Smooth muscle cell (in vitro differentiated cells): Measurements from ENCODE around the gene NRP1. TPM values are rescaled to one million over a fixed set of nuclear protein-coding genes. Genes with fewer than 3 reads are reported as not detected.

Source experiments
- DNase-seq: peaks from one replicate; lab custom pipeline; 2025; ENCODE audit not compliant: unreplicated experiment; lab: John Stamatoyannopoulos, UW
- H2AFZ ChIP-seq: fragments of 200-600 bp; sonication (generic); 2 replicates; pipeline ENCODE4 v1.6.0; 2016; ENCODE audit warnings: antibody characterized with exemption, low read depth, mild to moderate bottlenecking
- H3F3A ChIP-seq: fragments of 200-600 bp; sonication (generic); 2 replicates; pipeline ENCODE4 v1.6.0; 2017; ENCODE audit warnings: antibody characterized with exemption, low read depth
- H3K27ac ChIP-seq: fragments of 200-600 bp; sonication (generic); 2 replicates; pipeline ENCODE4 v1.5.1; 2016; ENCODE audit warnings: low read depth, mild to moderate bottlenecking
- H3K27me3 ChIP-seq: fragments of 200-600 bp; sonication (generic); 2 replicates; pipeline ENCODE4 v1.6.1; 2016; ENCODE audit warnings: low read depth, mild to moderate bottlenecking
- H3K36me3 ChIP-seq: fragments of 200-600 bp; sonication (generic); 2 replicates; pipeline ENCODE4 v1.5.1; 2016; ENCODE audit warnings: low read depth
- H3K4me1 ChIP-seq: fragments of 200-600 bp; sonication (generic); 2 replicates; pipeline ENCODE4 v1.5.1; 2016; ENCODE audit warnings: low read depth
- H3K4me2 ChIP-seq: fragments of 200-600 bp; sonication (generic); 2 replicates; pipeline ENCODE4 v1.6.0; 2016; ENCODE audit warnings: mild to moderate bottlenecking
- H3K4me3 ChIP-seq: fragments of 200-600 bp; sonication (generic); 2 replicates; pipeline ENCODE4 v1.5.1; 2016; ENCODE audit warnings: mild to moderate bottlenecking
- H3K79me2 ChIP-seq: fragments of 200-600 bp; sonication (generic); 2 replicates; pipeline ENCODE4 v1.6.0; 2016; ENCODE audit warnings: low read depth, mild to moderate bottlenecking
- H3K9ac ChIP-seq: fragments of 200-600 bp; sonication (generic); 2 replicates; pipeline ENCODE4 v1.6.0; 2016; ENCODE audit warnings: low read depth
- H3K9me3 ChIP-seq: fragments of 200-600 bp; sonication (generic); replicated peaks from 2 replicates; pipeline ENCODE4 v1.5.1; 2016; ENCODE audit warnings: low read depth
- H4K20me1 ChIP-seq: fragments of 200-600 bp; sonication (generic); 2 replicates; pipeline ENCODE4 v1.6.0; 2016; ENCODE audit warnings: low read depth
- CTCF ChIP-seq: fragments of 200-600 bp; sonication (generic); IDR thresholded peaks from 2 replicates; pipeline ENCODE4 v1.5.1; 2017; ENCODE audit warnings: borderline replicate concordance, mild to moderate bottlenecking, antibody characterized with exemption; ENCODE audit not compliant: insufficient read depth, poor library complexity, severe bottlenecking
- WGBS: methylation state at CpG from one replicate; pipeline ENCODE4 v1.1.7; 2016; ENCODE audit warnings: low lambda C conversion rate; 5-methylcytosine and 5-hydroxymethylcytosine counted together
- polyA plus RNA-seq: library from polyadenylated mRNA; unstranded; fragments of >200 nt; fragmentation: Nextera tagmentation; extraction: Ambion mirVana; gene quantifications from 2 replicates; pipeline ENCODE4 v1.2.1, GENCODE V29; 2016
- total RNA-seq: library from RNA; depleted of rRNA; stranded (reverse); fragments of >200 nt; gene quantifications from 2 replicates; pipeline ENCODE4 v1.2.3, GENCODE V29; 2014

Gene NRP1
- total and polyA plus RNA-seq, 2 experiments from 2014 or later: 74.8 to 80.4 TPM

GRCh38 chr10:33243703-33244102, 90.8 kb downstream of the NRP1 start:
- Histone ChIP-seq H4K20me1 (no peaks in the 10 kb centered on the region), H3K9ac (no peak overlapping the region), H2AFZ (no peak overlapping the region), H3K4me2 (no peak overlapping the region), H3K79me2 (peaks cover 7% of the 10 kb centered on the region), H3K27ac (no peak overlapping the region), H3K4me3 (no peak overlapping the region), H3K9me3 (no peaks in the 10 kb centered on the region), H3K27me3 (no peaks in the 10 kb centered on the region), H3K4me1 (peaks cover 7% of the 10 kb centered on the region), H3F3A (peaks cover 33% of the 10 kb centered on the region), H3K36me3 (no peaks in the 10 kb centered on the region)
- no peak for TF ChIP-seq CTCF
- 96% methylated on average over 2 of the region's 2 CpGs for WGBS
- no peak for DNase-seq

- H3K79me2 ChIP-seq: peaks cover 7% of the 10 kb centered on the region
- no peaks in the 10 kb centered on the region for H3K36me3 ChIP-seq
- peaks cover 27% of the 10 kb centered on the region for H3F3A ChIP-seq
- no peak overlapping the region for H3K27ac ChIP-seq
- no peak overlapping the region for H3K4me2 ChIP-seq
- 84% methylated on average over 5 of the region's 5 CpGs for WGBS
- no peaks in the 10 kb centered on the region for H3K27me3 ChIP-seq
- H4K20me1 ChIP-seq: no peaks in the 10 kb centered on the region
- H3K4me3 ChIP-seq: no peak overlapping the region
- peaks cover 6% of the 10 kb centered on the region for H3K4me1 ChIP-seq
- no peaks in the 10 kb centered on the region for H3K9me3 ChIP-seq
- H3K9ac ChIP-seq: no peak overlapping the region
- H2AFZ ChIP-seq: no peak overlapping the region
- TF ChIP-seq CTCF: no peak
- DNase-seq: no peak
Measured at GRCh38 chr10:33242931-33243330, 91.5 kb downstream of the NRP1 start.

GRCh38 chr10:33241351-33241750, 93.1 kb downstream of the NRP1 start:
- no peak for TF ChIP-seq CTCF
- H3K9me3 ChIP-seq: no peaks in the 10 kb centered on the region
- peak overlapping the region; percentile 95 for H3K27ac ChIP-seq
- no peaks in the 10 kb centered on the region for H4K20me1 ChIP-seq
- no peaks in the 10 kb centered on the region for H3K27me3 ChIP-seq
- 85% methylated on average over 4 of the region's 4 CpGs for WGBS
- no peak for DNase-seq
- H3K4me3 ChIP-seq: no peak overlapping the region
- H3K4me1 ChIP-seq: peaks cover 6% of the 10 kb centered on the region
- no peak overlapping the region for H2AFZ ChIP-seq
- H3K4me2 ChIP-seq: no peak overlapping the region
- no peaks in the 10 kb centered on the region for H3K36me3 ChIP-seq
- H3F3A ChIP-seq: peaks cover 35% of the 10 kb centered on the region
- peaks cover 7% of the 10 kb centered on the region for H3K79me2 ChIP-seq
- H3K9ac ChIP-seq: no peak overlapping the region

- Histone ChIP-seq H3K9ac (no peak overlapping the region), H3K4me1 (peaks cover 11% of the 10 kb centered on the region), H3K36me3 (no peaks in the 10 kb centered on the region), H3F3A (peaks cover 38% of the 10 kb centered on the region), H3K9me3 (no peaks in the 10 kb centered on the region), H3K79me2 (peaks cover 7% of the 10 kb centered on the region), H2AFZ (no peak overlapping the region), H3K4me3 (no peak overlapping the region), H3K27ac (peak overlapping the region; percentile 95), H3K4me2 (no peak overlapping the region), H4K20me1 (no peaks in the 10 kb centered on the region), H3K27me3 (no peaks in the 10 kb centered on the region)
- 52% methylated on average over 2 of the region's 2 CpGs for WGBS
- TF ChIP-seq CTCF: no peak
- DNase-seq: no peak
Measured at GRCh38 chr10:33240931-33241330, 93.5 kb downstream of the NRP1 start.
